ACHN (cell line): ENCODE data around the gene ATXN7L1.
"Not testable (repeated sequence)": the region's sequence is repeated elsewhere in the genome, so short reads cannot be mapped to it uniquely, and the experiment has no call there.

Experiments
- DNase-seq: peaks from one replicate; pipeline ENCODE4 v3.0.0-alpha.2; 2015
- in situ Hi-C: cut with HindIII; loops from 2 replicates; pipeline ENCODE4 v1.10.0; 2017; ENCODE audit warnings: low sequenced_read_pairs, low pct_ligation_motif_present, low pct_unique_long_range_greater_than_20kb

ATXN7L1 gene

GRCh38 chr7:105866102-105866801 lies 10.1 kb downstream of the ATXN7L1 start:
- no peak for DNase-seq
- in situ Hi-C loops: no loop called here

- in situ Hi-C loops: no loop called here
- no peak for DNase-seq
These were observed 12.5 kb downstream of the ATXN7L1 start for GRCh38 chr7:105863876-105864275.

GRCh38 chr7:105862770-105863169 lies 13.6 kb downstream of the ATXN7L1 start:
- no peak for DNase-seq
- in situ Hi-C loops: no loop called here

- in situ Hi-C loops: no loop called here
- DNase-seq: no peak
These were observed 14.1 kb downstream of the ATXN7L1 start for GRCh38 chr7:105862276-105862675.

GRCh38 chr7:105861224-105861623 lies 15.2 kb downstream of the ATXN7L1 start:
- in situ Hi-C loops: no loop called here
- DNase-seq: no peak

GRCh38 chr7:105860793-105861192 lies 15.6 kb downstream of the ATXN7L1 start:
- DNase-seq: no peak
- in situ Hi-C loops: no loop called here

- no peak for DNase-seq
- in situ Hi-C loops: no loop called here
These were observed 19.1 kb downstream of the ATXN7L1 start for GRCh38 chr7:105857009-105857952.

GRCh38 chr7:105854498-105854897 lies 21.9 kb downstream of the ATXN7L1 start:
- in situ Hi-C loops: no loop called here
- no peak for DNase-seq

- no peak for DNase-seq
- in situ Hi-C loops: no loop called here
These were observed 22.4 kb downstream of the ATXN7L1 start for GRCh38 chr7:105853931-105854419.

GRCh38 chr7:105851064-105851463 lies 25.3 kb downstream of the ATXN7L1 start:
- DNase-seq: no peak
- in situ Hi-C loops: no loop called here

- DNase-seq: no peak
These were observed 27.1 kb downstream of the ATXN7L1 start for GRCh38 chr7:105849122-105849855.

GRCh38 chr7:105846404-105846803 lies 30.0 kb downstream of the ATXN7L1 start:
- in situ Hi-C loops: no loop called here

More at GRCh38 chr7:105849122-105849855, 27.1 kb downstream of the ATXN7L1 start:
- in situ Hi-C loops: no loop called here

GRCh38 chr7:105844681-105845080 lies 31.7 kb downstream of the ATXN7L1 start:
- in situ Hi-C loops: not testable (repeated sequence)

More at GRCh38 chr7:105846404-105846803, 30.0 kb downstream of the ATXN7L1 start:
- DNase-seq: no peak

GRCh38 chr7:105841866-105842265 lies 34.5 kb downstream of the ATXN7L1 start:
- in situ Hi-C loops: no loop called here
- no peak for DNase-seq

More at GRCh38 chr7:105844681-105845080, 31.7 kb downstream of the ATXN7L1 start:
- DNase-seq: not testable (repeated sequence)

- DNase-seq: no peak
- in situ Hi-C loops: no loop called here
These were observed 35.2 kb downstream of the ATXN7L1 start for GRCh38 chr7:105840981-105841749.

GRCh38 chr7:105839266-105839665 lies 37.1 kb downstream of the ATXN7L1 start:
- in situ Hi-C loops: no loop called here
- DNase-seq: no peak

GRCh38 chr7:105838627-105839231 lies 37.7 kb downstream of the ATXN7L1 start:
- DNase-seq: no peak
- in situ Hi-C loops: no loop called here
